CD8-positive, alpha-beta memory T cell (primary cell): ENCODE measurements around the gene LRRC58. TPM values are rescaled to one million over a fixed set of nuclear protein-coding genes. Genes with fewer than 3 reads are reported as not detected.
A peak's percentile ranks its signal among the peaks of the same experiment; 100 is the strongest.

Experiments used
- CTCF ChIA-PET: fragments of 350-600 bp; sonication (Branson Sonifier 250); formaldehyde crosslinking; loops from one replicate; lab custom pipeline; 2021; ENCODE audit warnings: antibody characterized with exemption; lab: Charles Lee
- POLR2A ChIA-PET: fragments of 350-600 bp; sonication (Branson Sonifier 250); formaldehyde crosslinking; loops from one replicate; lab custom pipeline; 2021; ENCODE audit warnings: antibody characterized with exemption; lab: Charles Lee
- DNase-seq, 5 donors: peaks; one replicate each; pipeline versions ENCODE4 v3.0.0 to v3.0.0-alpha.2; 2020 to 2022; ENCODE audit warnings: mixed read lengths in 1 of 5
- H3K27ac ChIP-seq: one replicate; pipeline ENCODE4 v1.7.0; 2013; ENCODE audit warnings: low read depth, mild to moderate bottlenecking, low read length, moderate library complexity
- H3K27me3 ChIP-seq: 2 replicates; pipeline ENCODE4 v1.7.0; 2013; ENCODE audit warnings: low read length, mild to moderate bottlenecking; ENCODE audit not compliant: insufficient read depth, poor library complexity, severe bottlenecking
- H3K36me3 ChIP-seq: 2 replicates; pipeline ENCODE4 v1.7.0; 2013; ENCODE audit warnings: mild to moderate bottlenecking, low read length, moderate library complexity; ENCODE audit not compliant: insufficient read depth
- H3K4me1 ChIP-seq: 2 replicates; pipeline ENCODE4 v1.7.0; 2013; ENCODE audit warnings: mild to moderate bottlenecking, low read length, moderate library complexity; ENCODE audit not compliant: insufficient read depth
- H3K4me3 ChIP-seq: 2 replicates; pipeline ENCODE4 v1.7.0; 2013; ENCODE audit warnings: mild to moderate bottlenecking, low read length
- H3K9me3 ChIP-seq: 2 replicates; pipeline ENCODE4 v1.7.0; 2013; ENCODE audit warnings: mild to moderate bottlenecking, low read length
- H3K27ac Mint-ChIP-seq, 8 donors: one replicate each; pipeline ENCODE4 v1.8.0; 2020 to 2021; ENCODE audit warnings: mixed read lengths in 8 of 8, mild to moderate bottlenecking in 6 of 8, inconsistent platforms in 3 of 8, moderate library complexity in 3 of 8
- H3K27me3 Mint-ChIP-seq, 2 donors: one replicate each; pipeline ENCODE4 v1.8.0; 2020 to 2021; ENCODE audit warnings: mixed read lengths in 2 of 2, mild to moderate bottlenecking in 1 of 2, moderate library complexity in 1 of 2
- H3K36me3 Mint-ChIP-seq, 3 donors: one replicate each; pipeline ENCODE4 v1.8.0; 2020 to 2021; ENCODE audit warnings: mixed read lengths in 3 of 3, inconsistent platforms in 1 of 3, mild to moderate bottlenecking in 1 of 3
- H3K4me1 Mint-ChIP-seq, 3 donors: one replicate each; pipeline ENCODE4 v1.8.0; 2020 to 2021; ENCODE audit warnings: mixed read lengths in 3 of 3, inconsistent platforms in 1 of 3, mild to moderate bottlenecking in 1 of 3
- H3K4me3 Mint-ChIP-seq, 7 donors: one replicate each; pipeline ENCODE4 v1.8.0; 2020 to 2021; ENCODE audit warnings: mixed read lengths in 7 of 7, mild to moderate bottlenecking in 6 of 7, moderate library complexity in 4 of 7, inconsistent platforms in 2 of 7
- H3K9me3 Mint-ChIP-seq, 5 donors: one replicate each; pipeline ENCODE4 v1.8.0; 2020 to 2022; ENCODE audit warnings: mixed read lengths in 5 of 5, mild to moderate bottlenecking in 3 of 5, moderate library complexity in 2 of 5, inconsistent platforms in 1 of 5
- polyA plus RNA-seq: library from polyadenylated mRNA; unstranded; fragments of 300-500 nt; fragmentation: Illumina TruSeq; gene quantifications from one replicate; pipeline ENCODE4 v1.2.3, GENCODE V29; 2021
- total RNA-seq, 2 experiments: library from RNA; stranded (reverse); gene quantifications; one replicate each; pipeline ENCODE4 v1.2.3, GENCODE V29; 2021

Gene LRRC58
- total and polyA plus RNA-seq, 3 experiments from 2014 or later, result 8.0 to 37.9 (median 37.6) TPM

- POLR2A ChIA-PET, result no interaction called here
- CTCF ChIA-PET, result interaction anchor here (0.9 kb wide), 1 partner anchor 131 kb away, joined by 3 read pairs; no protein-coding TSS in a partner anchor
- no peak for DNase-seq
- no peaks in the 10 kb centered on the region for H3K9me3 ChIP-seq
- Mint-ChIP-seq H3K4me3 (peak overlapping the region in 1 of 7 donors; percentile 43), H3K9me3 (peaks cover 0 to 6% (median under 1%) of the 10 kb centered on the region in 5 donors), H3K27me3 (peaks cover 28 to 68% of the 10 kb centered on the region in 2 donors), H3K27ac (no peak overlapping the region), H3K36me3 (peaks cover 0 to 10% (median 2%) of the 10 kb centered on the region in 3 donors), H3K4me1 (peaks cover 0 to 7% (median 5%) of the 10 kb centered on the region in 3 donors)
- H3K27ac ChIP-seq, result no peak overlapping the region
- no peaks in the 10 kb centered on the region for H3K36me3 ChIP-seq
- no peaks in the 10 kb centered on the region for H3K4me1 ChIP-seq
- H3K27me3 ChIP-seq, result peaks cover 23% of the 10 kb centered on the region
- H3K4me3 ChIP-seq, result no peak overlapping the region
Observed at GRCh38 chr3:120286465-120286864, 62.7 kb downstream of the LRRC58 start.

DNA sequence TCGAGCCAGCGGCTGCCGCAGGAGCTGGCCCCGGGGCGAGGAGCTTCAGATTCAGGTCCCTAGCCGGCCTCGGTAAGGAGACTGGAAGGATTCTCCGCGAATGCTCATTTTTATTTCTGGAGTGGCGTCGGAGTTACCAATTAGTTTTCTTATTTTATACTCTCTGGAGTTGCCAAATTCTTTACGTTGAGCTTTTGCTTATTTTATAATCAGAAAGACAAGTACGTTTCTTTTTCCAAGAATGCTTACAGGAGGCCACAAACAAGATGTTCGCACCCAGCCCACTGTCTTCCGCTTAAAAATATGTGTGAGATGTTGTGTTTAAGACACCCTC is 63.7 kb downstream of the LRRC58 start:
- Histone ChIP-seq H3K9me3 (no peaks in the 10 kb centered on the region), H3K4me3 (no peak overlapping the region), H3K27ac (no peak overlapping the region), H3K36me3 (no peaks in the 10 kb centered on the region), H3K4me1 (no peaks in the 10 kb centered on the region), H3K27me3 (peaks cover 23% of the 10 kb centered on the region)
- ChIA-PET POLR2A (no interaction called here), CTCF (no interaction called here)
- peaks cover 28 to 73% of the 10 kb centered on the region in 2 donors for H3K27me3 Mint-ChIP-seq
- no peak overlapping the region for H3K27ac Mint-ChIP-seq
- peaks cover 0 to 4% (median 0%) of the 10 kb centered on the region in 5 donors for H3K9me3 Mint-ChIP-seq
- peaks cover 0 to 7% (median 5%) of the 10 kb centered on the region in 3 donors for H3K4me1 Mint-ChIP-seq
- H3K4me3 Mint-ChIP-seq, result peak overlapping the region in 3 of 7 donors; percentile 11 to 39 (median 12)
- no peak for DNase-seq
- peaks cover 0 to 10% (median 2%) of the 10 kb centered on the region in 3 donors for H3K36me3 Mint-ChIP-seq

GRCh38 chr3:120284747-120285507 is 64.2 kb downstream of the LRRC58 start, which contains the start of gene GPR156:
TSS of gene GPR156 (minus strand) at chr3:120285222. CDS start at chr3:120244098, 41,124 bp downstream.
- no peak within 1 kb of the TSS for H3K27ac Mint-ChIP-seq
- H3K36me3 ChIP-seq, result no peaks in the 10 kb centered on the region
- no peaks in the 10 kb centered on the region for H3K4me1 ChIP-seq
- peaks cover 28 to 71% of the 10 kb centered on the region in 2 donors for H3K27me3 Mint-ChIP-seq
- H3K36me3 Mint-ChIP-seq, result peaks cover 0 to 10% (median 2%) of the 10 kb centered on the region in 3 donors
- peaks cover 0 to 4% (median 0%) of the 10 kb centered on the region in 5 donors for H3K9me3 Mint-ChIP-seq
- no peak for DNase-seq
- peak within 1 kb of the TSS in 4 of 7 donors; percentile 12 to 39 (median 29) for H3K4me3 Mint-ChIP-seq
- peaks cover 23% of the 10 kb centered on the region for H3K27me3 ChIP-seq
- CTCF ChIA-PET, result no interaction called here
- H3K4me1 Mint-ChIP-seq, result peaks cover 0 to 7% (median 5%) of the 10 kb centered on the region in 3 donors
- no peaks in the 10 kb centered on the region for H3K9me3 ChIP-seq
- no peak within 1 kb of the TSS for H3K27ac ChIP-seq
- POLR2A ChIA-PET, result no interaction called here
- no peak within 1 kb of the TSS for H3K4me3 ChIP-seq

DNA sequence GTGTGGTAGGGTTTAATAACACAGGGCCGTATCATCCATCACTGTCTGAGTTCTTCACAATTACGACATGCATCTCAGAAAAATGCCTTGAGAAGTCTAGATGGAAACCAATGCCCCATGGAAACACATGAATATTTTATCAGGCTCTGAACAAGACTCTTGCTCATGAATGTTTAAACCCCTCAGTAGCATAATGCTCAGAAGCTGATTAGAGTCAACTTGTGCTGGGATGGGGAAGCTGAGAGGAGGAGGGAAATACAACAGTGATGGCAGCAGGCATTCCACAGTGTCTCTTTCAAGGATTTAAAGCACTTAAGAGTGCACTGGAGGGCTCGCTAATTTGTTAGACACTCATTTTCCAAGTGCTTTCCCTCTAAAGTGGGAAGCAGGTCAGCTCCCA is 67.9 kb downstream of the LRRC58 start:
- H3K27ac Mint-ChIP-seq, result no peak overlapping the region
- peaks cover 21% of the 10 kb centered on the region for H3K27me3 ChIP-seq
- H3K36me3 Mint-ChIP-seq, result peaks cover 0 to 4% (median 2%) of the 10 kb centered on the region in 3 donors
- no peaks in the 10 kb centered on the region for H3K9me3 ChIP-seq
- POLR2A ChIA-PET, result no interaction called here
- H3K4me1 ChIP-seq, result no peaks in the 10 kb centered on the region
- peaks cover 22 to 73% of the 10 kb centered on the region in 2 donors for H3K27me3 Mint-ChIP-seq
- no peak overlapping the region for H3K4me3 Mint-ChIP-seq
- CTCF ChIA-PET, result no interaction called here
- no peak for DNase-seq
- no peaks in the 10 kb centered on the region for H3K9me3 Mint-ChIP-seq
- H3K36me3 ChIP-seq, result no peaks in the 10 kb centered on the region
- H3K4me1 Mint-ChIP-seq, result peaks cover 0 to 5% (median 3%) of the 10 kb centered on the region in 3 donors
- H3K4me3 ChIP-seq, result no peak overlapping the region
- no peak overlapping the region for H3K27ac ChIP-seq

DNA sequence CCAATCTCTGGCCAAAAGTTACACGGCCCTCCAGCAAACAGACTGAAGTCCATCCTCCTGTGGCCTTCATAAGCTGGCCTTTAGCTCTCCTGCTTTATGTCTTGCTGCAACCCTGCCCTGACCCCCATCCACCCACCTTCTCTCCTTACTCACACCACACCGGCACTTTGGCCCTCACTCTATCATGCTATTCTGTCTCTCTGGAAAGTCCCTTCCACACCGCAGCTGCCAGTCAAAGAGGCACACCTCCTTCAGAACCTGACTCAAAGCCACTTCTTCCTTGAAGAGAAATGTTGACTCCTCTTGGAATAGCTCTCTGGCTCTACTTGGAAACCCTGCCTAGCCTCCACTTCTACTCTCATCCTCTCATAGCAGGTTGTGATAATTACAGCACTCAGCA is 68.6 kb downstream of the LRRC58 start:
- CTCF ChIA-PET, result no interaction called here
- H3K27me3 ChIP-seq, result peaks cover 14% of the 10 kb centered on the region

GRCh38 chr3:120280026-120280425 is 69.1 kb downstream of the LRRC58 start:
- Mint-ChIP-seq H3K9me3 (no peaks in the 10 kb centered on the region), H3K27ac (no peak overlapping the region), H3K27me3 (peaks cover 21 to 74% of the 10 kb centered on the region in 2 donors), H3K4me1 (peaks cover 0 to 5% (median 3%) of the 10 kb centered on the region in 3 donors), H3K36me3 (peaks cover 0 to 4% (median 2%) of the 10 kb centered on the region in 3 donors), H3K4me3 (no peak overlapping the region)
- no peak for DNase-seq
- H3K9me3 ChIP-seq, result no peaks in the 10 kb centered on the region
- H3K4me1 ChIP-seq, result no peaks in the 10 kb centered on the region
- POLR2A ChIA-PET, result interaction anchor here (0.6 kb wide), 1 partner anchor 43 kb away, joined by 3 read pairs; no protein-coding TSS in a partner anchor
- peaks cover 12% of the 10 kb centered on the region for H3K27me3 ChIP-seq
- H3K27ac ChIP-seq, result no peak overlapping the region
- H3K36me3 ChIP-seq, result no peaks in the 10 kb centered on the region
- CTCF ChIA-PET, result no interaction called here
- no peak overlapping the region for H3K4me3 ChIP-seq

More for the DNA sequence above, 68.6 kb downstream of the LRRC58 start:
- H3K27ac ChIP-seq, result no peak overlapping the region
- Mint-ChIP-seq H3K9me3 (no peaks in the 10 kb centered on the region), H3K36me3 (peaks cover 0 to 4% (median 2%) of the 10 kb centered on the region in 3 donors), H3K27ac (no peak overlapping the region), H3K27me3 (peaks cover 23 to 75% of the 10 kb centered on the region in 2 donors), H3K4me3 (no peak overlapping the region), H3K4me1 (peaks cover 0 to 5% (median 3%) of the 10 kb centered on the region in 3 donors)
- H3K9me3 ChIP-seq, result no peaks in the 10 kb centered on the region
- no peaks in the 10 kb centered on the region for H3K4me1 ChIP-seq
- H3K4me3 ChIP-seq, result no peak overlapping the region
- POLR2A ChIA-PET, result interaction anchor here (0.6 kb wide), 1 partner anchor 42 kb away, joined by 3 read pairs; no protein-coding TSS in a partner anchor
- no peaks in the 10 kb centered on the region for H3K36me3 ChIP-seq
- DNase-seq, result no peak

DNA sequence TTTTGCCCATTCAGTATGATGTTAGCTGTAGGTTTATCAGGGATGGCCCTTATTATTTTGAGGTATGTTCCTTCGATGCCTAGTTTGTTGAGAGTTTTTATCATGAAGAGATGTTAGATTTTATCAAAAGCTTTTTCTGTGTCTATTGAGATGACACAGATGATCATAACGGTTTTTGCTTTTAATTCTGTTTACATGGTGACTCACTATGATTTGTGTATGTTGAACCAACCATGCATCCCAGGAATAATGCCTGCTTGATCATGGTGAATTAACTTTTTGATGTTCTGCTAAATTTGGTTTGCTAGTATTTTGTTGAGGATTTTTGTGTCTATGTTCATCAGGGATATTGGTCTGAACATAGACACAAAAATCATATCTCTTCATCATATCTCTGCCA is 72.4 kb downstream of the LRRC58 start:
- H3K4me1 ChIP-seq, result no peaks in the 10 kb centered on the region
- H3K27ac ChIP-seq, result no peak overlapping the region
- no peak overlapping the region for H3K27ac Mint-ChIP-seq
- CTCF ChIA-PET, result no interaction called here
- peaks cover 13 to 55% of the 10 kb centered on the region in 2 donors for H3K27me3 Mint-ChIP-seq
- H3K27me3 ChIP-seq, result no peaks in the 10 kb centered on the region
- no peaks in the 10 kb centered on the region for H3K9me3 Mint-ChIP-seq
- H3K4me3 Mint-ChIP-seq, result no peak overlapping the region
- no peaks in the 10 kb centered on the region for H3K9me3 ChIP-seq
- no peaks in the 10 kb centered on the region for H3K4me1 Mint-ChIP-seq
- DNase-seq, result no peak
- H3K36me3 Mint-ChIP-seq, result peaks cover 0 to 4% (median 0%) of the 10 kb centered on the region in 3 donors
- no peaks in the 10 kb centered on the region for H3K36me3 ChIP-seq
- H3K4me3 ChIP-seq, result no peak overlapping the region
- POLR2A ChIA-PET, result no interaction called here

- Histone ChIP-seq H3K4me3 (no peak overlapping the region), H3K36me3 (no peaks in the 10 kb centered on the region), H3K9me3 (no peaks in the 10 kb centered on the region), H3K27me3 (no peaks in the 10 kb centered on the region), H3K4me1 (no peaks in the 10 kb centered on the region), H3K27ac (no peak overlapping the region)
- CTCF ChIA-PET, result no interaction called here
- Mint-ChIP-seq H3K4me3 (no peak overlapping the region), H3K36me3 (peaks cover 0 to 4% (median 0%) of the 10 kb centered on the region in 3 donors), H3K9me3 (no peaks in the 10 kb centered on the region), H3K27ac (no peak overlapping the region), H3K27me3 (peaks cover 13 to 45% of the 10 kb centered on the region in 2 donors), H3K4me1 (no peaks in the 10 kb centered on the region)
- DNase-seq, result no peak
- POLR2A ChIA-PET, result no interaction called here
Observed at GRCh38 chr3:120275618-120276017, 73.5 kb downstream of the LRRC58 start.
